DLD1 (cell line): ENCODE measurements around the gene TRPM5.

Experiments used
- in situ Hi-C: cut with HindIII; loops from 2 replicates; pipeline ENCODE4 v1.10.0; 2017; ENCODE audit warnings: low sequenced_read_pairs

The TRPM5 gene

GRCh38 chr11:2421996-2422395 is 22.3 kb downstream of the TRPM5 start:
- in situ Hi-C loops = no loop called here

- in situ Hi-C loops = no loop called here
These were observed 22.9 kb downstream of the TRPM5 start for GRCh38 chr11:2421226-2421994.

GRCh38 chr11:2420502-2421225 is 23.6 kb downstream of the TRPM5 start:
- in situ Hi-C loops = no loop called here

- in situ Hi-C loops = loop anchor here (10.0 kb wide), 1 partner anchor 235 kb away; no protein-coding TSS in a partner anchor
These were observed 24.4 kb downstream of the TRPM5 start for GRCh38 chr11:2419638-2420501.

GRCh38 chr11:2418693-2419360 is 25.5 kb downstream of the TRPM5 start:
- in situ Hi-C loops = loop anchor here (10.0 kb wide), 1 partner anchor 234 kb away; no protein-coding TSS in a partner anchor

- in situ Hi-C loops = loop anchor here (10.0 kb wide), 1 partner anchor 233 kb away; no protein-coding TSS in a partner anchor
These were observed 26.2 kb downstream of the TRPM5 start for GRCh38 chr11:2417856-2418692.

GRCh38 chr11:2416765-2417164 is 27.5 kb downstream of the TRPM5 start:
- in situ Hi-C loops = loop anchor here (10.0 kb wide), 1 partner anchor 232 kb away; no protein-coding TSS in a partner anchor

GRCh38 chr11:2415601-2416380 is 28.5 kb downstream of the TRPM5 start:
- in situ Hi-C loops = loop anchor here (10.0 kb wide), 1 partner anchor 231 kb away; no protein-coding TSS in a partner anchor

- in situ Hi-C loops = loop anchor here (10.0 kb wide), 1 partner anchor 230 kb away; no protein-coding TSS in a partner anchor
These were observed 29.1 kb downstream of the TRPM5 start for GRCh38 chr11:2415171-2415570.

GRCh38 chr11:2414616-2415015 is 29.7 kb downstream of the TRPM5 start:
- in situ Hi-C loops = loop anchor here (10.0 kb wide), 1 partner anchor 230 kb away; no protein-coding TSS in a partner anchor

- in situ Hi-C loops = loop anchor here (10.0 kb wide), 1 partner anchor 229 kb away; no protein-coding TSS in a partner anchor
These were observed 30.4 kb downstream of the TRPM5 start for GRCh38 chr11:2413742-2414579.

GRCh38 chr11:2412323-2412722 is 32.0 kb downstream of the TRPM5 start:
- in situ Hi-C loops = loop anchor here (10.0 kb wide), 1 partner anchor 228 kb away; no protein-coding TSS in a partner anchor

- in situ Hi-C loops = loop anchor here (10.0 kb wide), 1 partner anchor 227 kb away; no protein-coding TSS in a partner anchor
These were observed 32.6 kb downstream of the TRPM5 start for GRCh38 chr11:2411446-2412305.

GRCh38 chr11:2410616-2411015 is 33.7 kb downstream of the TRPM5 start:
- in situ Hi-C loops = loop anchor here (10.0 kb wide), 1 partner anchor 226 kb away; no protein-coding TSS in a partner anchor

- in situ Hi-C loops = loop anchor here (10.0 kb wide), 1 partner anchor 225 kb away; no protein-coding TSS in a partner anchor
These were observed 34.5 kb downstream of the TRPM5 start for GRCh38 chr11:2409611-2410468.
